D721Med (cell line): ENCODE results near the gene CDC14B.
"Not testable (repeated sequence)": the region's sequence is repeated elsewhere in the genome, so short reads cannot be mapped to it uniquely, and the experiment has no call there.

ENCODE experiments used
- DNase-seq: peaks from one replicate; pipeline ENCODE4 v3.0.0; 2011; ENCODE audit warnings: low spot score; ENCODE audit not compliant: insufficient read length
- FAIRE-seq: peaks from 2 replicates; lab custom pipeline; 2011; peaks lifted over from hg19 to GRCh38; lab: Jason Lieb, UNC
- CTCF ChIP-seq: IDR thresholded peaks from 2 replicates; pipeline ENCODE4 v1.5.1; 2012; ENCODE audit warnings: mild to moderate bottlenecking, control low read depth; ENCODE audit not compliant: insufficient read depth; ENCODE audit errors: missing control alignments

CDC14B gene

GRCh38 chr9:96510258-96510657 is 109.4 kb downstream of the CDC14B start:
- DNase-seq, result no peak
- TF ChIP-seq CTCF, result no peak
- FAIRE-seq, result no peak

GRCh38 chr9:96509848-96510247 is 109.8 kb downstream of the CDC14B start:
- DNase-seq (no peak), FAIRE-seq (no peak)
- TF ChIP-seq CTCF, result no peak

GRCh38 chr9:96509026-96509425 is 110.6 kb downstream of the CDC14B start:
- TF ChIP-seq CTCF, result no peak
- FAIRE-seq (no peak), DNase-seq (no peak)

- no peak for TF ChIP-seq CTCF
- FAIRE-seq (no peak), DNase-seq (no peak)
Measured at GRCh38 chr9:96508227-96508940, 111.3 kb downstream of the CDC14B start.

GRCh38 chr9:96505316-96505991 is 114.2 kb downstream of the CDC14B start:
- FAIRE-seq, result no peak
- no peak for DNase-seq
- TF ChIP-seq CTCF, result no peak

GRCh38 chr9:96503918-96504317 is 115.7 kb downstream of the CDC14B start:
- FAIRE-seq, result no peak
- no peak for TF ChIP-seq CTCF

GRCh38 chr9:96503374-96503748 is 116.3 kb downstream of the CDC14B start:
- FAIRE-seq, DNase-seq: not testable (repeated sequence)

More at GRCh38 chr9:96503918-96504317, 115.7 kb downstream of the CDC14B start:
- DNase-seq, result no peak
